Neural cell (in vitro differentiated cells): Measurements from ENCODE around the gene KCNA2. TPM values are rescaled to one million over a fixed set of nuclear protein-coding genes. Genes with fewer than 3 reads are reported as not detected.

ENCODE experiments used
- H2AFZ ChIP-seq: fragments of 200-600, 300-800 bp; sonication (generic), shearing (Covaris generic); 2 replicates; pipeline ENCODE4 v1.6.0; 2014; ENCODE audit warnings: low read depth, mild to moderate bottlenecking, antibody characterized with exemption, low read length, moderate library complexity
- H3F3A ChIP-seq: fragments of 200-600 bp; shearing (Covaris generic); 2 replicates; pipeline ENCODE4 v1.6.1; 2016; ENCODE audit warnings: mild to moderate bottlenecking, moderate library complexity, mixed read lengths, antibody characterized with exemption, low read length; ENCODE audit not compliant: insufficient read depth, poor library complexity, severe bottlenecking
- H3K27ac ChIP-seq: fragments of 200-600, 300-800 bp; sonication (generic), shearing (Covaris generic); 2 replicates; pipeline ENCODE4 v1.5.1; 2014; ENCODE audit warnings: mild to moderate bottlenecking, low read length, moderate library complexity
- H3K27me3 ChIP-seq: fragments of 300-800, 200-600 bp; sonication (generic), shearing (Covaris generic); 2 replicates; pipeline ENCODE4 v1.6.0; 2014; ENCODE audit warnings: mild to moderate bottlenecking, low read depth, low read length, moderate library complexity; ENCODE audit not compliant: insufficient read depth
- H3K36me3 ChIP-seq: fragments of 300-800, 200-600 bp; sonication (generic), shearing (Covaris generic); 2 replicates; pipeline ENCODE4 v1.5.1; 2014; ENCODE audit warnings: mild to moderate bottlenecking, antibody characterized with exemption, low read length, moderate library complexity; ENCODE audit not compliant: insufficient read depth
- H3K4me2 ChIP-seq: fragments of 300-800, 200-600 bp; sonication (generic), shearing (Covaris generic); 2 replicates; pipeline ENCODE4 v1.6.0; 2014; ENCODE audit warnings: mild to moderate bottlenecking, low read length
- H3K4me3 ChIP-seq: fragments of 300-800, 200-600 bp; sonication (generic), shearing (Covaris generic); 2 replicates; pipeline ENCODE4 v1.5.1; 2014; ENCODE audit warnings: mild to moderate bottlenecking, low read length, moderate library complexity
- H3K79me2 ChIP-seq: fragments of 200-600 bp; shearing (Covaris generic); replicated peaks from 2 replicates; pipeline ENCODE4 v1.6.0; 2014; ENCODE audit warnings: mild to moderate bottlenecking, low read length, moderate library complexity; ENCODE audit not compliant: insufficient read depth
- H3K9ac ChIP-seq: fragments of 300-800, 200-600 bp; sonication (generic), shearing (Covaris generic); 2 replicates; pipeline ENCODE4 v1.6.1; 2016; ENCODE audit warnings: mild to moderate bottlenecking, low read length, mixed read lengths
- H3K9me2 ChIP-seq: fragments of 200-600 bp; shearing (Covaris generic); 2 replicates; pipeline ENCODE4 v1.6.1; 2016; ENCODE audit warnings: mild to moderate bottlenecking, low read length, mixed read lengths; ENCODE audit not compliant: insufficient read depth
- H3K9me3 ChIP-seq: fragments of 200-600, 300-800 bp; sonication (generic), shearing (Covaris generic); 2 replicates; pipeline ENCODE4 v1.6.1; 2016; ENCODE audit warnings: mild to moderate bottlenecking, mixed run types, low read length, moderate library complexity, mixed read lengths
- H4K20me1 ChIP-seq: fragments of 200-600 bp; shearing (Covaris generic); 2 replicates; pipeline ENCODE4 v1.6.1; 2016; ENCODE audit warnings: mild to moderate bottlenecking, mixed run types; ENCODE audit not compliant: insufficient read depth
- EP300 ChIP-seq: fragments of 450-650 bp; conservative IDR thresholded peaks from 2 replicates; pipeline ENCODE4 v1.6.1; 2014; ENCODE audit warnings: antibody characterized with exemption, mild to moderate bottlenecking, moderate library complexity; ENCODE audit not compliant: poor library complexity, severe bottlenecking
- EZH2 ChIP-seq: fragments of 200-600, 300-800 bp; shearing (Covaris generic), sonication (generic); IDR thresholded peaks from 2 replicates; pipeline ENCODE4 v1.6.1; 2014; ENCODE audit warnings: antibody characterized with exemption, low read length, borderline replicate concordance, mild to moderate bottlenecking; ENCODE audit not compliant: insufficient read depth, poor library complexity, severe bottlenecking
- MXI1 ChIP-seq: fragments of 450-650 bp; conservative IDR thresholded peaks from 2 replicates; pipeline ENCODE4 v1.6.1; 2014; ENCODE audit warnings: antibody characterized with exemption, mild to moderate bottlenecking; ENCODE audit not compliant: poor library complexity, severe bottlenecking
- POLR2AphosphoS5 ChIP-seq: IDR thresholded peaks from 2 replicates; pipeline ENCODE4 v1.6.1; 2012
- RAD21 ChIP-seq: fragments of 450-650 bp; conservative IDR thresholded peaks from 2 replicates; pipeline ENCODE4 v1.6.1; 2014; ENCODE audit warnings: antibody characterized with exemption, mild to moderate bottlenecking, moderate library complexity
- SMC3 ChIP-seq: fragments of 450-650 bp; conservative IDR thresholded peaks from 2 replicates; pipeline ENCODE4 v1.6.1; 2014; ENCODE audit warnings: antibody characterized with exemption, mild to moderate bottlenecking, moderate library complexity; ENCODE audit not compliant: poor library complexity
- TAF1 ChIP-seq: IDR thresholded peaks from 2 replicates; pipeline ENCODE4 v1.6.1; 2012; ENCODE audit warnings: low read depth
- polyA plus RNA-seq: library from polyadenylated mRNA; depleted of rRNA; stranded (reverse); fragments of >200 nt; gene quantifications from 2 replicates; pipeline ENCODE4 v1.2.3, GENCODE V29; 2014
- TF ChIP-seq, protein P1 (sequence below): fragments of 450-650 bp; IDR thresholded peaks from 2 replicates; pipeline ENCODE4 v1.5.1; 2014; ENCODE audit warnings: antibody characterized with exemption, mild to moderate bottlenecking, moderate library complexity; ENCODE audit not compliant: poor library complexity, severe bottlenecking
- TF ChIP-seq, protein P2 (sequence below): IDR thresholded peaks from 2 replicates; pipeline ENCODE4 v1.6.1; 2012; ENCODE audit warnings: borderline replicate concordance

The KCNA2 gene
- polyA plus RNA-seq, 1 donor from 2014 or later: 3.4 TPM

DNA sequence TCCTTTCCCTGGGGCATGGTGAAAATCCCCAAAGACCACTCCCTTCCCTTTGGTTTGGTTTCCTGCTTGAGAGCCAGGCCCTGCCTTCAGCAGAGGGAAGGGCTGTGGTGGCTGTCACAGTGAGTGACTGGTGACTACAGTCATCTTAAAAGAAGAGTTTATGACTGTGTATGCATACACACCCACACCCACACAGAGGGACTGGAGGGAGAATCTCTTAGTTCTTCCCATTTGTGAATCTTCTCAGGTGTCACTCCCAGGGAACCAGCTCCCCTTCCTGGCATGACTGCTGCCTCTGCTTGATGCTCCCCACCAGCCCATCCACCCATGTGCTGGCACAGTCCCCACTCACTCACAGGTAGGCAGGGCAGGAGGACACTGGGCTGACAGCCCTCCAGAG lies 3.9 kb upstream of the KCNA2 start:
- H3K27ac ChIP-seq: no peak overlapping the region
- TF ChIP-seq POLR2AphosphoS5 (no peak), TAF1 (no peak), EZH2 (no peak), SMC3 (no peak), RAD21 (no peak), MXI1 (no peak), EP300 (no peak)
- TF ChIP-seq, protein P1, sequence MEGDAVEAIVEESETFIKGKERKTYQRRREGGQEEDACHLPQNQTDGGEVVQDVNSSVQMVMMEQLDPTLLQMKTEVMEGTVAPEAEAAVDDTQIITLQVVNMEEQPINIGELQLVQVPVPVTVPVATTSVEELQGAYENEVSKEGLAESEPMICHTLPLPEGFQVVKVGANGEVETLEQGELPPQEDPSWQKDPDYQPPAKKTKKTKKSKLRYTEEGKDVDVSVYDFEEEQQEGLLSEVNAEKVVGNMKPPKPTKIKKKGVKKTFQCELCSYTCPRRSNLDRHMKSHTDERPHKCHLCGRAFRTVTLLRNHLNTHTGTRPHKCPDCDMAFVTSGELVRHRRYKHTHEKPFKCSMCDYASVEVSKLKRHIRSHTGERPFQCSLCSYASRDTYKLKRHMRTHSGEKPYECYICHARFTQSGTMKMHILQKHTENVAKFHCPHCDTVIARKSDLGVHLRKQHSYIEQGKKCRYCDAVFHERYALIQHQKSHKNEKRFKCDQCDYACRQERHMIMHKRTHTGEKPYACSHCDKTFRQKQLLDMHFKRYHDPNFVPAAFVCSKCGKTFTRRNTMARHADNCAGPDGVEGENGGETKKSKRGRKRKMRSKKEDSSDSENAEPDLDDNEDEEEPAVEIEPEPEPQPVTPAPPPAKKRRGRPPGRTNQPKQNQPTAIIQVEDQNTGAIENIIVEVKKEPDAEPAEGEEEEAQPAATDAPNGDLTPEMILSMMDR: no peak
- TF ChIP-seq, protein P2, sequence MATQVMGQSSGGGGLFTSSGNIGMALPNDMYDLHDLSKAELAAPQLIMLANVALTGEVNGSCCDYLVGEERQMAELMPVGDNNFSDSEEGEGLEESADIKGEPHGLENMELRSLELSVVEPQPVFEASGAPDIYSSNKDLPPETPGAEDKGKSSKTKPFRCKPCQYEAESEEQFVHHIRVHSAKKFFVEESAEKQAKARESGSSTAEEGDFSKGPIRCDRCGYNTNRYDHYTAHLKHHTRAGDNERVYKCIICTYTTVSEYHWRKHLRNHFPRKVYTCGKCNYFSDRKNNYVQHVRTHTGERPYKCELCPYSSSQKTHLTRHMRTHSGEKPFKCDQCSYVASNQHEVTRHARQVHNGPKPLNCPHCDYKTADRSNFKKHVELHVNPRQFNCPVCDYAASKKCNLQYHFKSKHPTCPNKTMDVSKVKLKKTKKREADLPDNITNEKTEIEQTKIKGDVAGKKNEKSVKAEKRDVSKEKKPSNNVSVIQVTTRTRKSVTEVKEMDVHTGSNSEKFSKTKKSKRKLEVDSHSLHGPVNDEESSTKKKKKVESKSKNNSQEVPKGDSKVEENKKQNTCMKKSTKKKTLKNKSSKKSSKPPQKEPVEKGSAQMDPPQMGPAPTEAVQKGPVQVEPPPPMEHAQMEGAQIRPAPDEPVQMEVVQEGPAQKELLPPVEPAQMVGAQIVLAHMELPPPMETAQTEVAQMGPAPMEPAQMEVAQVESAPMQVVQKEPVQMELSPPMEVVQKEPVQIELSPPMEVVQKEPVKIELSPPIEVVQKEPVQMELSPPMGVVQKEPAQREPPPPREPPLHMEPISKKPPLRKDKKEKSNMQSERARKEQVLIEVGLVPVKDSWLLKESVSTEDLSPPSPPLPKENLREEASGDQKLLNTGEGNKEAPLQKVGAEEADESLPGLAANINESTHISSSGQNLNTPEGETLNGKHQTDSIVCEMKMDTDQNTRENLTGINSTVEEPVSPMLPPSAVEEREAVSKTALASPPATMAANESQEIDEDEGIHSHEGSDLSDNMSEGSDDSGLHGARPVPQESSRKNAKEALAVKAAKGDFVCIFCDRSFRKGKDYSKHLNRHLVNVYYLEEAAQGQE: no peak

DNA sequence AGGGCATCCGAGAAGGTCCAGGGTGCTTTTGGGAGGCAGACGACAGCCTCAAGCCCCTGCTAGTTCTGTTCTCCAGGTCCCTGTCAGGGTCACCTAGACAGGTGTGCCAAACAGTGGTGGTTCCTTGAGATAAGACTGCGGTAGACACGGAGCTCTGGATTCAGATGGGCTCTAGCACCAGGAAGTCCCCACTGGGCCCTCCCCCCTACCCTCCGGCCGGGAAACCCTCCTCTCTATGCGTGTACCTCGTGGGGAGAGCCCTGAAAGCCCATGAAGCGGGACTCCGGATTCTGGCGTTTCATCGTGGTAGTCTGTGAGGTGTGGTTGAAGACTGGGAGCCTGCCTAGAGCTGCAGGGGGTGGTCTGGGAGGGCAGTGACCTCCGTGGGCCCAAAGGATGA lies 2.1 kb upstream of the KCNA2 start:
- H3K36me3 ChIP-seq: no peaks in the 10 kb centered on the region
- H3K4me2 ChIP-seq: no peak overlapping the region
- H4K20me1 ChIP-seq: no peaks in the 10 kb centered on the region
- TF ChIP-seq POLR2AphosphoS5 (no peak), MXI1 (no peak), SMC3 (no peak), EP300 (no peak), RAD21 (no peak), TAF1 (no peak), EZH2 (no peak)
- TF ChIP-seq, protein P1: no peak
- TF ChIP-seq, protein P2: no peak
- no peak overlapping the region for H3K4me3 ChIP-seq
- no peak overlapping the region for H2AFZ ChIP-seq
- H3K27me3 ChIP-seq: peaks cover 48% of the 10 kb centered on the region
- no peak overlapping the region for H3K9ac ChIP-seq
- H3K79me2 ChIP-seq: no peaks in the 10 kb centered on the region
- no peak overlapping the region for H3K27ac ChIP-seq
- H3K9me3 ChIP-seq: no peaks in the 10 kb centered on the region
- H3F3A ChIP-seq: no peaks in the 10 kb centered on the region
- H3K9me2 ChIP-seq: no peaks in the 10 kb centered on the region

More for the DNA sequence above, 3.9 kb upstream of the KCNA2 start:
- Histone ChIP-seq H3K4me2 (no peak overlapping the region), H4K20me1 (no peaks in the 10 kb centered on the region), H3F3A (no peaks in the 10 kb centered on the region), H3K9me3 (no peaks in the 10 kb centered on the region), H2AFZ (no peak overlapping the region), H3K27me3 (peaks cover 50% of the 10 kb centered on the region), H3K36me3 (no peaks in the 10 kb centered on the region), H3K9ac (no peak overlapping the region), H3K4me3 (no peak overlapping the region), H3K9me2 (no peaks in the 10 kb centered on the region), H3K79me2 (no peaks in the 10 kb centered on the region)
